WTC11 (cell line): Measurements from ENCODE around the gene ELOVL1. TPM values are rescaled to one million over a fixed set of nuclear protein-coding genes. Genes with fewer than 3 reads are reported as not detected.

Experiments
- ATAC-seq: fragments of 200-7000 bp; cut with Tn5 transposase; 2 replicates; pipeline ENCODE4 v1.10.0; 2021; ENCODE audit warnings: mild to moderate bottlenecking, moderate library complexity
- CTCF ChIA-PET: fragments of 300-600 bp; sonication (Branson Sonifier 250); formaldehyde crosslinking; loops from one replicate; lab custom pipeline; 2021; ENCODE audit warnings: antibody characterized with exemption; lab: Charles Lee
- POLR2A ChIA-PET: fragments of 350-600 bp; sonication (Branson Sonifier 250); formaldehyde crosslinking; loops from one replicate; lab custom pipeline; 2021; ENCODE audit warnings: antibody characterized with exemption; lab: Charles Lee
- DNase-seq: peaks from one replicate; pipeline ENCODE4 v3.0.0; 2021; ENCODE audit warnings: low spot score
- H3K27ac Mint-ChIP-seq: 2 replicates; pipeline ENCODE4 v1.8.0; 2021; ENCODE audit warnings: mixed read lengths
- H3K27me3 Mint-ChIP-seq: 2 replicates; pipeline ENCODE4 v1.8.0; 2021; ENCODE audit warnings: low read depth, mild to moderate bottlenecking, moderate library complexity, mixed read lengths
- H3K36me3 Mint-ChIP-seq: 2 replicates; pipeline ENCODE4 v1.8.0; 2021; ENCODE audit warnings: mixed read lengths
- H3K4me1 Mint-ChIP-seq: 2 replicates; pipeline ENCODE4 v1.8.0; 2022; ENCODE audit warnings: mixed read lengths
- H3K4me3 Mint-ChIP-seq: 2 replicates; pipeline ENCODE4 v1.8.0; 2021; ENCODE audit warnings: mild to moderate bottlenecking, moderate library complexity, mixed read lengths
- H3K9me3 Mint-ChIP-seq: 2 replicates; pipeline ENCODE4 v1.8.0; 2021; ENCODE audit warnings: mixed read lengths
- CTCF ChIP-seq: fragments of 200-600 bp; IDR thresholded peaks from 2 replicates; pipeline ENCODE4 v1.8.0; 2022; ENCODE audit warnings: antibody characterized with exemption
- E2F5 ChIP-seq: sonication (generic); formaldehyde crosslinking; IDR thresholded peaks from 2 replicates; pipeline ENCODE4 v1.8.1; 2022; ENCODE audit warnings: mild to moderate bottlenecking, moderate library complexity, missing genetic modification reagents
- ERG ChIP-seq: fragments of 250-450 bp; sonication (Bioruptor Pico); IDR thresholded peaks from 2 replicates; pipeline ENCODE4 v1.8.0; 2021; ENCODE audit warnings: mild to moderate bottlenecking
- FOXJ3 ChIP-seq: sonication (generic); formaldehyde crosslinking; IDR thresholded peaks from 2 replicates; pipeline ENCODE4 v1.9.0; 2021; ENCODE audit warnings: missing genetic modification reagents, mild to moderate bottlenecking, borderline replicate concordance
- FOXP1 ChIP-seq: sonication (generic); formaldehyde crosslinking; IDR thresholded peaks from 2 replicates; pipeline ENCODE4 v1.8.0; 2022; ENCODE audit warnings: missing genetic modification reagents, mild to moderate bottlenecking, moderate library complexity, borderline replicate concordance
- GABPB1 ChIP-seq: sonication (generic); formaldehyde crosslinking; IDR thresholded peaks from 2 replicates; pipeline ENCODE4 v1.8.1; 2023; ENCODE audit warnings: mild to moderate bottlenecking, missing genetic modification reagents
- GRHL2 ChIP-seq: fragments of 250-450 bp; sonication (Bioruptor Pico); IDR thresholded peaks from 2 replicates; pipeline ENCODE4 v1.8.0; 2022; ENCODE audit warnings: mild to moderate bottlenecking, moderate library complexity; ENCODE audit not compliant: insufficient replicate concordance, severe bottlenecking
- NFATC4 ChIP-seq: fragments of 250-450 bp; sonication (Bioruptor Pico); IDR thresholded peaks from 2 replicates; pipeline ENCODE4 v1.9.0; 2021; ENCODE audit warnings: mild to moderate bottlenecking
- NR2C2 ChIP-seq: sonication (generic); formaldehyde crosslinking; IDR thresholded peaks from 2 replicates; pipeline ENCODE4 v1.8.0; 2022; ENCODE audit warnings: mild to moderate bottlenecking, missing genetic modification reagents
- OVOL2 ChIP-seq: fragments of 250-450 bp; sonication (Bioruptor Pico); IDR thresholded peaks from 2 replicates; pipeline ENCODE4 v1.9.0; 2021; ENCODE audit warnings: mild to moderate bottlenecking, borderline replicate concordance
- SOX15 ChIP-seq: fragments of 250-450 bp; sonication (Bioruptor Pico); IDR thresholded peaks from 2 replicates; pipeline ENCODE4 v1.9.0; 2021; ENCODE audit warnings: mild to moderate bottlenecking
- ZNF121 ChIP-seq: sonication (generic); formaldehyde crosslinking; IDR thresholded peaks from 2 replicates; pipeline ENCODE4 v1.8.0; 2023; ENCODE audit warnings: missing genetic modification reagents
- ZNF263 ChIP-seq: sonication (generic); formaldehyde crosslinking; IDR thresholded peaks from 2 replicates; pipeline ENCODE4 v1.8.1; 2022; ENCODE audit warnings: low read depth, mild to moderate bottlenecking, moderate library complexity, missing genetic modification reagents
- ZNF425 ChIP-seq: fragments of 250-450 bp; sonication (Bioruptor Pico); conservative IDR thresholded peaks from 2 replicates; pipeline ENCODE4 v1.9.0; 2021; ENCODE audit warnings: mild to moderate bottlenecking
- ZNF512 ChIP-seq: sonication (generic); formaldehyde crosslinking; IDR thresholded peaks from 2 replicates; pipeline ENCODE4 v1.8.1; 2022; ENCODE audit warnings: missing genetic modification reagents, borderline replicate concordance
- ZSCAN18 ChIP-seq: fragments of 250-450 bp; sonication (Bioruptor Pico); IDR thresholded peaks from 2 replicates; pipeline ENCODE4 v2.1.2; 2022; ENCODE audit warnings: mild to moderate bottlenecking, moderate library complexity
- total RNA-seq: library from RNA; stranded (reverse); gene quantifications from 3 replicates; pipeline ENCODE4 v1.2.3, GENCODE V29; 2021

ELOVL1 gene
- total RNA-seq, 1 experiment from 2014 or later: 26.6 TPM

GRCh38 chr1:43350976-43351375 lies 16.8 kb downstream of the ELOVL1 start:
- POLR2A ChIA-PET: interaction anchor here (1.3 kb wide), 1 partner anchor 7 kb away, joined by 6 read pairs; the partner anchor contains the start of gene CDC20
- H3K27ac Mint-ChIP-seq: no peak overlapping the region
- TF ChIP-seq GRHL2 (CRISPR knock-in tag) (no peak), E2F5 (no peak), SOX15 (CRISPR knock-in tag) (no peak), CTCF (no peak), ZNF512 (no peak), GABPB1 (CRISPR knock-in tag) (no peak), FOXP1 (CRISPR knock-in tag) (no peak), ZNF263 (CRISPR knock-in tag) (no peak), FOXJ3 (CRISPR knock-in tag) (no peak), ERG (CRISPR knock-in tag) (no peak), ZNF121 (CRISPR knock-in tag) (no peak), NR2C2 (CRISPR knock-in tag) (no peak), ZSCAN18 (CRISPR knock-in tag) (no peak), NFATC4 (CRISPR knock-in tag) (no peak), ZNF425 (no peak), OVOL2 (CRISPR knock-in tag) (no peak)

More at GRCh38 chr1:43350976-43351375, 16.8 kb downstream of the ELOVL1 start:
- peaks cover 25% of the 10 kb centered on the region for H3K4me1 Mint-ChIP-seq
- H3K4me3 Mint-ChIP-seq: no peak overlapping the region
- H3K36me3 Mint-ChIP-seq: peaks cover 2% of the 10 kb centered on the region
- no peak for DNase-seq
- CTCF ChIA-PET: interaction anchor here (2.9 kb wide), 1 partner anchor 7 kb away, joined by 22 read pairs; the partner anchor contains the start of gene CDC20
- peaks cover 16% of the 10 kb centered on the region for H3K27me3 Mint-ChIP-seq
- no peaks in the 10 kb centered on the region for H3K9me3 Mint-ChIP-seq
- ATAC-seq: no peak
